H1 (cell line): ENCODE results near the gene NUCB1. TPM values are rescaled to one million over a fixed set of nuclear protein-coding genes. Genes with fewer than 3 reads are reported as not detected.

Experiments used
- CTCF ChIA-PET: fragments of 300-600 bp; sonication (Branson Sonifier 250); formaldehyde crosslinking; loops from one replicate; lab custom pipeline; 2021; ENCODE audit not compliant: partially characterized antibody; lab: Charles Lee
- POLR2A ChIA-PET: fragments of 300-600 bp; sonication (Branson Sonifier 250); formaldehyde crosslinking; loops from one replicate; lab custom pipeline; 2021; ENCODE audit warnings: inconsistent platforms; ENCODE audit not compliant: partially characterized antibody; lab: Charles Lee
- DNase-seq, 2 experiments: peaks; one replicate each; pipeline versions ENCODE4 v3.0.0 to v3.0.0-alpha.2; 2010 to 2022; ENCODE audit warnings: low spot score in 2 of 2, low read depth in 1 of 2, mixed read lengths in 1 of 2
- FAIRE-seq: peaks from 2 replicates; lab custom pipeline; 2011; peaks lifted over from hg19 to GRCh38; lab: Jason Lieb, UNC
- H2AFZ ChIP-seq: 2 replicates; pipeline ENCODE4 v1.8.1; 2012; ENCODE audit warnings: low read length, inconsistent platforms
- H2AK5ac ChIP-seq: 2 replicates; pipeline ENCODE4 v1.6.1; 2013; ENCODE audit warnings: low read depth, low read length
- H2BK120ac ChIP-seq: replicated peaks from 2 replicates; pipeline ENCODE3; 2013; ENCODE audit warnings: low read depth, low read length, inconsistent platforms
- H2BK12ac ChIP-seq: 2 replicates; pipeline ENCODE4 v1.6.1; 2013; ENCODE audit warnings: low read depth, low read length
- H2BK15ac ChIP-seq: 2 replicates; pipeline ENCODE4 v1.6.1; 2013; ENCODE audit warnings: low read length
- H2BK20ac ChIP-seq: 2 replicates; pipeline ENCODE4 v1.6.1; 2013; ENCODE audit warnings: low read length
- H2BK5ac ChIP-seq: 2 replicates; pipeline ENCODE4 v1.6.1; 2013; ENCODE audit warnings: low read depth, low read length
- H3K14ac ChIP-seq: 2 replicates; pipeline ENCODE4 v1.6.1; 2013; ENCODE audit warnings: inconsistent platforms; ENCODE audit not compliant: insufficient read length
- H3K18ac ChIP-seq: 2 replicates; pipeline ENCODE4 v1.6.1; 2013; ENCODE audit warnings: low read length; ENCODE audit errors: extremely low read depth
- H3K23ac ChIP-seq: 2 replicates; pipeline ENCODE4 v1.6.1; 2013; ENCODE audit warnings: inconsistent platforms; ENCODE audit not compliant: insufficient read length
- H3K23me2 ChIP-seq: 2 replicates; pipeline ENCODE4 v1.6.1; 2013; ENCODE audit warnings: low read depth, low read length
- H3K27ac ChIP-seq: 2 replicates; pipeline ENCODE4 v1.6.1; 2011; ENCODE audit warnings: low read depth, low read length, inconsistent platforms
- H3K27me3 ChIP-seq, 4 experiments: replicated peaks in 1 of 4; 1 replicate in 1 of 4; 2 replicates in 3 of 4; pipeline versions ENCODE4 v1.6.1 to v1.8.1; 2011 to 2013; ENCODE audit warnings: low read length in 3 of 4, mild to moderate bottlenecking in 3 of 4, inconsistent platforms in 2 of 4, mixed read lengths in 2 of 4, moderate library complexity in 1 of 4; ENCODE audit not compliant: control insufficient read depth in 3 of 4, insufficient read depth in 3 of 4; ENCODE audit errors: extremely low read depth in 1 of 4
- H3K36me3 ChIP-seq, 4 experiments: 2 replicates each; pipeline versions ENCODE4 v1.6.1 to v1.8.1; 2011 to 2013; ENCODE audit warnings: mild to moderate bottlenecking in 4 of 4, low read length in 3 of 4, moderate library complexity in 2 of 4, control low read depth in 1 of 4, inconsistent platforms in 1 of 4; ENCODE audit not compliant: insufficient read depth in 4 of 4, control insufficient read depth in 2 of 4
- H3K4ac ChIP-seq: replicated peaks from 2 replicates; pipeline ENCODE3; 2013; ENCODE audit warnings: low read length, low read depth, mixed read lengths, inconsistent platforms; ENCODE audit not compliant: insufficient read length
- H3K4me1 ChIP-seq, 4 experiments: replicated peaks in 1 of 4; 1 replicate in 1 of 4; 2 replicates in 3 of 4; pipeline versions ENCODE4 v1.6.1 to v1.8.1; 2011 to 2013; ENCODE audit warnings: low read length in 3 of 4, inconsistent platforms in 2 of 4, mixed read lengths in 1 of 4; ENCODE audit not compliant: insufficient read depth in 4 of 4, control insufficient read depth in 3 of 4
- H3K4me2 ChIP-seq, 2 experiments: 2 replicates each; pipeline versions ENCODE4 v1.6.1 to v1.8.1; 2011 to 2013; ENCODE audit warnings: low read depth in 2 of 2, low read length in 2 of 2, control low read depth in 1 of 2, inconsistent platforms in 1 of 2, mild to moderate bottlenecking in 1 of 2; ENCODE audit not compliant: insufficient read depth in 1 of 2
- H3K4me3 ChIP-seq, 4 experiments: fragments of 200-600, 300-600 bp in 1 of 4; sonication (generic), shearing (Covaris generic), sonication (Bioruptor Twin) in 1 of 4; 2 replicates each; pipeline versions ENCODE4 v1.5.1 to v1.8.1; 2011 to 2016; ENCODE audit warnings: low read length in 4 of 4, low read depth in 3 of 4, control low read depth in 2 of 4, inconsistent platforms in 2 of 4, mild to moderate bottlenecking in 2 of 4, mixed read lengths in 1 of 4, moderate library complexity in 1 of 4; ENCODE audit not compliant: insufficient read depth in 2 of 4; ENCODE audit errors: extremely low read depth in 1 of 4
- H3K56ac ChIP-seq: replicated peaks from 2 replicates; pipeline ENCODE3; 2013; ENCODE audit warnings: low read depth, mild to moderate bottlenecking, mixed read lengths, low read length, inconsistent platforms; ENCODE audit not compliant: insufficient read length
- H3K79me1 ChIP-seq: 2 replicates; pipeline ENCODE4 v1.6.1; 2013; ENCODE audit warnings: low read depth, low read length, control low read depth
- H3K79me2 ChIP-seq, 2 experiments: 2 replicates each; pipeline versions ENCODE4 v1.6.1 to v1.8.1; 2012 to 2013; ENCODE audit warnings: low read length in 2 of 2, mild to moderate bottlenecking in 2 of 2, inconsistent platforms in 1 of 2; ENCODE audit not compliant: insufficient read depth in 2 of 2, control insufficient read depth in 1 of 2
- H3K9ac ChIP-seq, 4 experiments: replicated peaks in 1 of 4; 1 replicate in 1 of 4; 2 replicates in 3 of 4; pipeline versions ENCODE4 v1.6.1 to v1.8.1; 2011 to 2013; ENCODE audit warnings: low read depth in 3 of 4, low read length in 3 of 4, control low read depth in 2 of 4, mild to moderate bottlenecking in 2 of 4, moderate library complexity in 2 of 4, inconsistent platforms in 1 of 4; ENCODE audit errors: extremely low read depth in 1 of 4
- H3K9me3 ChIP-seq, 2 experiments: 2 replicates each; pipeline versions ENCODE4 v1.6.1 to v1.8.1; 2012 to 2013; ENCODE audit warnings: mild to moderate bottlenecking in 2 of 2, moderate library complexity in 2 of 2, control low read depth in 1 of 2, inconsistent platforms in 1 of 2, low read depth in 1 of 2, low read length in 1 of 2, mixed read lengths in 1 of 2; ENCODE audit not compliant: insufficient read depth in 2 of 2
- H4K20me1 ChIP-seq, 2 experiments: replicated peaks in 1 of 2; 2 replicates each; pipeline versions ENCODE3 to v1.8.1; 2011 to 2013; ENCODE audit warnings: inconsistent platforms in 2 of 2, low read length in 2 of 2, mild to moderate bottlenecking in 1 of 2; ENCODE audit not compliant: insufficient read depth in 2 of 2, control insufficient read depth in 1 of 2
- H4K5ac ChIP-seq: 2 replicates; pipeline ENCODE4 v1.6.1; 2013; ENCODE audit warnings: low read length, low read depth, mixed read lengths, inconsistent platforms; ENCODE audit not compliant: insufficient read length
- H4K8ac ChIP-seq: 2 replicates; pipeline ENCODE4 v1.8.0; 2013; ENCODE audit warnings: mild to moderate bottlenecking, moderate library complexity, low read length, inconsistent platforms; ENCODE audit not compliant: insufficient read depth; ENCODE audit errors: extremely low read depth
- H4K91ac ChIP-seq: replicated peaks from 2 replicates; pipeline ENCODE3; 2013; ENCODE audit warnings: low read length, mixed read lengths, inconsistent platforms; ENCODE audit not compliant: insufficient read length
- BACH1 ChIP-seq: IDR thresholded peaks from 2 replicates; pipeline ENCODE4 v1.6.1; 2012; ENCODE audit warnings: low read length, improper control_type of control experiment
- E2F6 ChIP-seq: IDR thresholded peaks from 2 replicates; pipeline ENCODE4 v1.6.1; 2012; ENCODE audit warnings: inconsistent platforms
- HDAC6 ChIP-seq: IDR thresholded peaks from one replicate; pipeline ENCODE4 v1.7.1; 2012; ENCODE audit warnings: low read depth, mild to moderate bottlenecking, inconsistent platforms, low read length, moderate library complexity
- KDM4A ChIP-seq: IDR thresholded peaks from one replicate; pipeline ENCODE4 v1.7.1; 2012; ENCODE audit warnings: low read depth, mild to moderate bottlenecking, moderate library complexity, low read length, inconsistent platforms; ENCODE audit not compliant: severe bottlenecking
- NRF1 ChIP-seq: IDR thresholded peaks from 2 replicates; pipeline ENCODE4 v1.6.1; 2011; ENCODE audit warnings: mild to moderate bottlenecking, low read depth, low read length, improper control_type of control experiment
- PHF8 ChIP-seq: fragments of 200-600 bp; sonication (generic); conservative IDR thresholded peaks from 2 replicates; pipeline ENCODE4 v1.7.1; 2012; ENCODE audit warnings: low read depth, mild to moderate bottlenecking, inconsistent platforms, low read length, moderate library complexity
- POLR2AphosphoS5 ChIP-seq: IDR thresholded peaks from 2 replicates; pipeline ENCODE4 v1.6.1; 2011; ENCODE audit warnings: low read depth, low read length
- RAD21 ChIP-seq, 2 experiments: IDR thresholded peaks in 1 of 2; conservative IDR thresholded peaks in 1 of 2; 2 replicates each; pipeline ENCODE4 v1.6.1; 2011; ENCODE audit warnings: low read depth in 2 of 2, low read length in 2 of 2, improper control_type of control experiment in 1 of 2, inconsistent platforms in 1 of 2, mild to moderate bottlenecking in 1 of 2, moderate library complexity in 1 of 2
- RFX5 ChIP-seq: IDR thresholded peaks from 2 replicates; pipeline ENCODE4 v1.6.1; 2011; ENCODE audit warnings: low read depth, low read length, improper control_type of control experiment, borderline replicate concordance
- TAF1 ChIP-seq: IDR thresholded peaks from 2 replicates; pipeline ENCODE4 v1.6.1; 2011; ENCODE audit warnings: mild to moderate bottlenecking, low read depth, low read length
- TEAD4 ChIP-seq: IDR thresholded peaks from 2 replicates; pipeline ENCODE4 v1.6.1; 2012; ENCODE audit warnings: low read depth, low read length, inconsistent platforms, mixed read lengths
- YY1 ChIP-seq: IDR thresholded peaks from 2 replicates; pipeline ENCODE4 v1.6.1; 2011; ENCODE audit warnings: low read depth, mild to moderate bottlenecking, low read length
- WGBS, 2 experiments: shearing (Covaris generic) in 1 of 2; methylation state at CpG; one replicate each; pipeline versions ENCODE4 v1.1.6 to v1.1.7; 2013 to 2015; ENCODE audit warnings: low lambda C conversion rate in 2 of 2, mixed read lengths in 2 of 2, inconsistent platforms in 1 of 2, low coverage in 1 of 2, missing lambda C conversion rate in 1 of 2; ENCODE audit not compliant: insufficient replicate concordance in 2 of 2, insufficient coverage in 1 of 2, insufficient read length in 1 of 2; ENCODE audit errors: extremely low coverage in 1 of 2, missing lambda C conversion rate in 1 of 2; 5-methylcytosine and 5-hydroxymethylcytosine counted together
- polyA plus RNA-seq, 7 experiments: library from polyadenylated mRNA; depleted of rRNA in 3 of 7; stranded (reverse) in 5 of 7; unstranded in 2 of 7; fragments of >200 nt in 5 of 7; fragments of 200-250 nt in 2 of 7; gene quantifications; 1 replicate in 5 of 7; 2 replicates in 1 of 7; 4 replicates in 1 of 7; pipeline versions ENCODE4 v1.2.1 to v1.2.3, GENCODE V29; 2011 to 2013; ENCODE audit warnings: missing spikeins in 2 of 7, mixed read lengths in 2 of 7
- total RNA-seq: library from RNA; stranded (reverse); fragmentation: NEBNext Ultra II Directional; extraction: Animal tissue kit (Norgen Biotek cat#: 25700); gene quantifications from 2 replicates; pipeline ENCODE4 v1.2.1, GENCODE V29; 2021

The NUCB1 gene
- total and polyA plus RNA-seq, 2 of the 8 experiments (the other 6 are each of a cell fraction or from before 2014, with no cell fraction given): 111 to 121 TPM

- H3K9me3 ChIP-seq: no peaks in the 10 kb centered on the region
- no peak for FAIRE-seq
- H4K20me1 ChIP-seq: no peaks in the 10 kb centered on the region
- peak overlapping the region; percentile 84 for H4K91ac ChIP-seq
- H3K9ac ChIP-seq: peak overlapping the region in 2 of 4 experiments; percentile 14 to 25; a peak in 2 of 7 replicates
- H3K79me1 ChIP-seq: no peaks in the 10 kb centered on the region
- no peak overlapping the region for H2AK5ac ChIP-seq
- peaks cover 0 to 4% of the 10 kb centered on the region in 2 experiments; a peak in 2 of 4 replicates for H3K79me2 ChIP-seq
- no peak overlapping the region for H3K4ac ChIP-seq
- H3K4me1 ChIP-seq: peaks cover 0 to 16% (median 10%) of the 10 kb centered on the region in 4 experiments; a peak in 6 of 7 replicates
- DNase-seq: no peak
- H3K56ac ChIP-seq: no peak overlapping the region
- H2BK12ac ChIP-seq: peak overlapping the region; percentile 97
- ChIA-PET POLR2A (interaction anchor here (1.3 to 2.6 kb wide), 4 partner anchors 8 to 98 kb away, joined by 3 to 12 read pairs (median 7); partner anchors contain the start of gene FTL), CTCF (interaction anchor here (1.0 to 2.9 kb wide), 3 partner anchors 21 to 80 kb away, joined by 3 to 9 read pairs (median 7); no protein-coding TSS in a partner anchor)
- H3K18ac ChIP-seq: peak overlapping the region; percentile 83; the same call in 1 of the 2 replicates
- H3K27ac ChIP-seq: no peak overlapping the region
- no peak overlapping the region for H2BK120ac ChIP-seq
- 67% methylated on average over 7 of the region's 7 CpGs; no CpG with 5 or more reads in 1 of the 2 experiments for WGBS, 2 experiments
- H4K8ac ChIP-seq: no peak overlapping the region
- H3K36me3 ChIP-seq: no peaks in the 10 kb centered on the region; a peak in 1 of 8 replicates
- H3K4me2 ChIP-seq: peak overlapping the region; percentile 50 to 88
- peak overlapping the region; percentile 4 to 46 (median 18); a peak in 3 of 8 replicates for H3K4me3 ChIP-seq
- peaks cover 8% of the 10 kb centered on the region for H3K23me2 ChIP-seq
- peak overlapping the region; percentile 29; the same call in 1 of the 2 replicates for H2BK15ac ChIP-seq
- no peak overlapping the region for H3K23ac ChIP-seq
- no peak overlapping the region for H4K5ac ChIP-seq
- H3K27me3 ChIP-seq: no peaks in the 10 kb centered on the region
- peak overlapping the region; percentile 78; the same call in 1 of the 2 replicates for H2BK5ac ChIP-seq
- peak overlapping the region; percentile 90; the same call in 1 of the 2 replicates for H2BK20ac ChIP-seq
- 0 out of 2 replicates have a peak overlapping the region, but pooled peaks have one; percentile 81 for H2AFZ ChIP-seq
- no peak overlapping the region for H3K14ac ChIP-seq
- TF ChIP-seq KDM4A (no peak), RFX5 (no peak), POLR2AphosphoS5 (no peak), HDAC6 (no peak), TEAD4 (no peak), PHF8 (no peak), BACH1 (no peak), NRF1 (no peak), RAD21 (IDR thresholded peaks at IDR 0.05 in 1 of 2, conservative IDR thresholded peaks at IDR 0.05 in 1 of 2; ENCODE audit: low read depth in 2 of 2, low read length in 2 of 2) (no peak), TAF1 (no peak), YY1 (no peak), E2F6 (no peak)
Measured at GRCh38 chr19:48867746-48868113, 32.4 kb upstream of the NUCB1 start.
